ENCODE results near the gene NHERF1. TPM values are rescaled to one million over a fixed set of nuclear protein-coding genes. Genes with fewer than 3 reads are reported as not detected.

The NHERF1 gene
- total and polyA plus RNA-seq, 2 of the 13 experiments (the other 11 are each of a cell fraction or from before 2014, with no cell fraction given): 169 to 269 TPM

DNA sequence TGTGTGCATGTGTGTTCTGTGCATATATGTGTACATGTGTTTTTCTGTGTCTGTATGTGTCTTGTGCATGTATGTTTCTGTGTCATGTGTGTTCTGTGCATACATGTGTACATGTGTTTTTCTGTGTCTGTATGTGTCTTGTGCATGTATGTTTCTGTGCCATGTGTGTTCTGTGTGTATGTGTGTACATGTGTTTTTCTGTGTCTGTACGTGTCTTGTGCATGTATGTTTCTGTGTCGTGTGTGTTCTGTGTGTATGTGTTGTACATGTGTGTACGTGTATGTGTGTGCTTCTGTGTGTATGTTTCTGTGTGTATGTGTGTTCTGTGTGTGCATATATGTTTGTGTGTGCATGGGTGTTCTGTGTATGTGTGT lies 19.7 kb upstream of the NHERF1 start (continued):
- TF ChIP-seq, protein P1, sequence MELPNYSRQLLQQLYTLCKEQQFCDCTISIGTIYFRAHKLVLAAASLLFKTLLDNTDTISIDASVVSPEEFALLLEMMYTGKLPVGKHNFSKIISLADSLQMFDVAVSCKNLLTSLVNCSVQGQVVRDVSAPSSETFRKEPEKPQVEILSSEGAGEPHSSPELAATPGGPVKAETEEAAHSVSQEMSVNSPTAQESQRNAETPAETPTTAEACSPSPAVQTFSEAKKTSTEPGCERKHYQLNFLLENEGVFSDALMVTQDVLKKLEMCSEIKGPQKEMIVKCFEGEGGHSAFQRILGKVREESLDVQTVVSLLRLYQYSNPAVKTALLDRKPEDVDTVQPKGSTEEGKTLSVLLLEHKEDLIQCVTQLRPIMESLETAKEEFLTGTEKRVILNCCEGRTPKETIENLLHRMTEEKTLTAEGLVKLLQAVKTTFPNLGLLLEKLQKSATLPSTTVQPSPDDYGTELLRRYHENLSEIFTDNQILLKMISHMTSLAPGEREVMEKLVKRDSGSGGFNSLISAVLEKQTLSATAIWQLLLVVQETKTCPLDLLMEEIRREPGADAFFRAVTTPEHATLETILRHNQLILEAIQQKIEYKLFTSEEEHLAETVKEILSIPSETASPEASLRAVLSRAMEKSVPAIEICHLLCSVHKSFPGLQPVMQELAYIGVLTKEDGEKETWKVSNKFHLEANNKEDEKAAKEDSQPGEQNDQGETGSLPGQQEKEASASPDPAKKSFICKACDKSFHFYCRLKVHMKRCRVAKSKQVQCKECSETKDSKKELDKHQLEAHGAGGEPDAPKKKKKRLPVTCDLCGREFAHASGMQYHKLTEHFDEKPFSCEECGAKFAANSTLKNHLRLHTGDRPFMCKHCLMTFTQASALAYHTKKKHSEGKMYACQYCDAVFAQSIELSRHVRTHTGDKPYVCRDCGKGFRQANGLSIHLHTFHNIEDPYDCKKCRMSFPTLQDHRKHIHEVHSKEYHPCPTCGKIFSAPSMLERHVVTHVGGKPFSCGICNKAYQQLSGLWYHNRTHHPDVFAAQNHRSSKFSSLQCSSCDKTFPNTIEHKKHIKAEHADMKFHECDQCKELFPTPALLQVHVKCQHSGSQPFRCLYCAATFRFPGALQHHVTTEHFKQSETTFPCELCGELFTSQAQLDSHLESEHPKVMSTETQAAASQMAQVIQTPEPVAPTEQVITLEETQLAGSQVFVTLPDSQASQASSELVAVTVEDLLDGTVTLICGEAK (IDR thresholded peaks at IDR 0.05): peak; percentile 28
- TF ChIP-seq, protein P1 (CRISPR knock-in tag; IDR thresholded peaks at IDR 0.05): no peak
- TF ChIP-seq, protein P2, sequence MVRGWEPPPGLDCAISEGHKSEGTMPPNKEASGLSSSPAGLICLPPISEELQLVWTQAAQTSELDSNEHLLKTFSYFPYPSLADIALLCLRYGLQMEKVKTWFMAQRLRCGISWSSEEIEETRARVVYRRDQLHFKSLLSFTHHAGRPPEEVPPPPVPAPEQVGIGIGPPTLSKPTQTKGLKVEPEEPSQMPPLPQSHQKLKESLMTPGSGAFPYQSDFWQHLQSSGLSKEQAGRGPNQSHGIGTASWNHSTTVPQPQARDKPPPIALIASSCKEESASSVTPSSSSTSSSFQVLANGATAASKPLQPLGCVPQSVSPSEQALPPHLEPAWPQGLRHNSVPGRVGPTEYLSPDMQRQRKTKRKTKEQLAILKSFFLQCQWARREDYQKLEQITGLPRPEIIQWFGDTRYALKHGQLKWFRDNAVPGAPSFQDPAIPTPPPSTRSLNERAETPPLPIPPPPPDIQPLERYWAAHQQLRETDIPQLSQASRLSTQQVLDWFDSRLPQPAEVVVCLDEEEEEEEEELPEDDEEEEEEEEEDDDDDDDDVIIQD (CRISPR knock-in tag; IDR thresholded peaks at IDR 0.05; ENCODE audit: low read depth): no peak
- TF ChIP-seq PHB2 (IDR thresholded peaks at IDR 0.05; ENCODE audit: partially characterized antibody): peak; percentile 96
- TF ChIP-seq ELF3 (CRISPR knock-in tag; IDR thresholded peaks at IDR 0.05): no peak
- TF ChIP-seq, protein P3, sequence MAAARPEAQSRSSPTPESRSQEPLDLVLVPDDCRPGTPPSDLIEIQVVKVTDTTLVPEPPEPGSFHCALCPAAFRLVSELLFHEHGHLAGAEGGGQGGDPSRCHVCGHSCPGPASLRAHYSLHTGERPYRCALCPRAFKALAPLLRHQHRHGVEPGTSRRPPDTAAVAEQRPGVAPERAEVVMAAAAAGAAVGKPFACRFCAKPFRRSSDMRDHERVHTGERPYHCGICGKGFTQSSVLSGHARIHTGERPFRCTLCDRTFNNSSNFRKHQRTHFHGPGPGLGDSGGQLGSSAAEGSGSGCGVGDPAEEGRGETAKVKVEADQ (CRISPR knock-in tag; IDR thresholded peaks at IDR 0.05; ENCODE audit: borderline replicate concordance): no peak
- peak; percentile 77; the same call in 1 of the 2 replicates for TF ChIP-seq ARNT (IDR thresholded peaks at IDR 0.05)
- no peak for TF ChIP-seq RARA (CRISPR knock-in tag; IDR thresholded peaks at IDR 0.05)
- no peak for TF ChIP-seq SNRNP70 (IDR thresholded peaks at IDR 0.05; ENCODE audit: low read depth, low read length)
- TF ChIP-seq XBP1 (CRISPR knock-in tag; IDR thresholded peaks at IDR 0.05): no peak
- TF ChIP-seq ZNF713 (CRISPR knock-in tag; IDR thresholded peaks at IDR 0.05): no peak
- TF ChIP-seq ZNF660 (CRISPR knock-in tag; IDR thresholded peaks at IDR 0.05; ENCODE audit: borderline replicate concordance, low read depth): no peak
- TF ChIP-seq FOXA1 (IDR thresholded peaks at IDR 0.05): 0 out of 2 replicates have a peak, but pooled peaks have one; percentile 47
- no peak for TF ChIP-seq FOXA1 (CRISPR knock-in tag; IDR thresholded peaks at IDR 0.05)
- TF ChIP-seq LCORL (IDR thresholded peaks at IDR 0.05): peak; percentile 27; the same call in 1 of the 2 replicates
- TF ChIP-seq LCORL (CRISPR knock-in tag; IDR thresholded peaks at IDR 0.05): no peak
- TF ChIP-seq NONO (IDR thresholded peaks at IDR 0.05): peak; percentile 31; the same call in 1 of the 2 replicates
- TF ChIP-seq NONO (CRISPR knock-in tag; conservative IDR thresholded peaks at IDR 0.05): no peak
- TF ChIP-seq ZNF652 (CRISPR knock-in tag; IDR thresholded peaks at IDR 0.05; ENCODE audit: borderline replicate concordance, low read depth): no peak
- no peak for TF ChIP-seq ELF4 (CRISPR knock-in tag; IDR thresholded peaks at IDR 0.05; ENCODE audit: borderline replicate concordance)
- TF ChIP-seq ATM (IDR thresholded peaks at IDR 0.05; ENCODE audit: borderline replicate concordance): peak; percentile 36; the same call in 1 of the 2 replicates
